Tibial nerve (tissue), 3 donors: Measurements from ENCODE around the gene SLC35F5.

Source experiments
- CTCF ChIP-seq, 5 experiments: fragments of 200-600 bp in 3 of 5; fragments of 450-650 bp in 2 of 5; sonication (generic) in 3 of 5; IDR thresholded peaks; one replicate each; pipeline ENCODE4 v1.5.1; 2016 to 2019; ENCODE audit warnings: antibody characterized with exemption in 5 of 5, mild to moderate bottlenecking in 3 of 5, moderate library complexity in 2 of 5
- POLR2A ChIP-seq, 2 donors: fragments of 450-650 bp; IDR thresholded peaks; one replicate each; pipeline ENCODE4 v1.6.1; 2017; ENCODE audit warnings: antibody characterized with exemption in 2 of 2, mild to moderate bottlenecking in 2 of 2, moderate library complexity in 2 of 2

- TF ChIP-seq POLR2A (IDR thresholded peaks at IDR 0.05): no peak
- no peak for TF ChIP-seq CTCF (IDR thresholded peaks at IDR 0.05)
Observed at GRCh38 chr2:113703386-113704299, 52.8 kb downstream of the SLC35F5 start.
